GM18861 (cell line): ENCODE data around the gene AGPAT2.
"Not testable (repeated sequence)": the region's sequence is repeated elsewhere in the genome, so short reads cannot be mapped to it uniquely, and the experiment has no call there.

Experiments used
- ATAC-seq: cut with Tn5 transposase; IDR thresholded peaks from one replicate; pipeline ENCODE4 v1.9.1; 2021; ENCODE audit not compliant: unreplicated experiment

AGPAT2 gene

GRCh38 chr9:136720898-136721338 is 33.7 kb upstream of the AGPAT2 start:
- ATAC-seq = no peak

- no peak for ATAC-seq
Measured at GRCh38 chr9:136720251-136720897, 33.1 kb upstream of the AGPAT2 start.

DNA sequence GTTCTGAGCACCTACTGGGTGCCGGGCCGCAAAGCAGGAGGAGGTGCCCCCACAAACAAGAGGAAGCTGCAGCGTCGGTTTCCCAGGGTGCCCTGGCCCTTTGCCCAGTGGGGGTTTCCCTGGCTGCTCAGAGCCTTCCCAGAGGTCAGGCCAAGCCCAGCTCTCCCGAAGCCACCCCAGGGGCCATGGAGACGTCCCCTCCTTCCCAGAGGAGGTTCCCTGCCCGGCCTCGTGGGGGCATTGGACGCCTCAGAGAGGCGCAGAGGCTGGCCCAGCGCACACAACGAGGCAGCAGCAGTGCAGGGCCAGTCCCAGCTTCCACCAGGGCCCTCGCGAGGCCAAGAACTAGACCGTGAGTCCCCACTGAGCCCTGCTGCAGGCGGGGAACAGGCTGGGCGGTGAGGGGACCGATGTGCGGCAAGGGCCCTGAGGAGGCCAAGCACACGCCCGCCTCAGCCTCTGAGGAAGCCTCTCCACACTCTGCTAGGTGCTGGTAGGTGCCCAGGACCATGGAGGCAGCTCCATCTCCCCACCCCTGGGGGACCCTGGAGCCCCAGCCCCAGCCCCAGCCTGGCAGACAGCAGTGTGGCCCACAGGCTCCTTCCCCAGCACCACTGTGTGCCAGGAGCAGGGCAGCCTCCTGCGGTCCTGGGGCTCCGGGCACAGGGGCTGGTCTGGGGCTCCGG is 32.1 kb upstream of the AGPAT2 start:
- ATAC-seq = no peak

DNA sequence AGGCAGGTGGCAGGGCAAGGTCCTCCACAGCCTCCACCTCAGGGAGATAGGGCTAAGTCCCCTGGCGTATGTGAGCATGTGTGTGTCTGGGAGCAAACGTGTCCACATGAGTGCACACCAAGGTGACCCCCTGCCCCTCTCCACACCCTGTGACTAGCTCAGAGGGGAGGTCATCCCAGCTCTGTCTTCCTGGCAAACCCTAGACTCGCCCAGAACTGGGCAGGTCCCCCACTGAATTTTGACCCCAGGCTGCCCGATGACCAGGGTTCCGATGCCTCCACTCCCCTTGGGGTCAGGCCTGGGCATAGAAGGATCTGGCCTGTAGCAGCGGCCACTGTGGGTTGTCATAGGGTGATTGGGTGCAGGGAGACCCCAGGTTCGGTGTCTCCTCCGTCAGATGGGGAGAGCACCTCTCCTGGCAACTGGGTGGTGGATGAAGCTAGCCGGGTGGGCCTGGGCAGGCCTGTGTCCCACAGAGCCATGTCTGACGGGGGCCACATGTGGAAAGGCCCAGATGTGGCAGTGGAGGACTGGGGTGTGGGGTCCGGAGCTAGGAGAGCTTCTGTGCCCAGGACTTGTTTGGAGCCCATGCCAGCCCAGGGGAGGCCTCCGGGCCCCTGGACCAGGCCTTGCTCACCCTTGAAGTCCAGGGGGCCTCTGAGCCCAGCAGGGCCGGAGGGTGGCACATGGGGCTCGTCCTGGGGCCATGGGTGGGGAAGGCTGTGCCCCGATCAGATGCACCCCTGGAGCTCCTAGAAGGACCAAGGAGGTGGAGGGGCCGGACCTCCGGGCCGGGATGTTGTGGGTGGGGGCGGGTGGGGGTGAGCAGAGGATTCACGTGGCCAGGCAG is 31.3 kb upstream of the AGPAT2 start:
- no peak for ATAC-seq

DNA sequence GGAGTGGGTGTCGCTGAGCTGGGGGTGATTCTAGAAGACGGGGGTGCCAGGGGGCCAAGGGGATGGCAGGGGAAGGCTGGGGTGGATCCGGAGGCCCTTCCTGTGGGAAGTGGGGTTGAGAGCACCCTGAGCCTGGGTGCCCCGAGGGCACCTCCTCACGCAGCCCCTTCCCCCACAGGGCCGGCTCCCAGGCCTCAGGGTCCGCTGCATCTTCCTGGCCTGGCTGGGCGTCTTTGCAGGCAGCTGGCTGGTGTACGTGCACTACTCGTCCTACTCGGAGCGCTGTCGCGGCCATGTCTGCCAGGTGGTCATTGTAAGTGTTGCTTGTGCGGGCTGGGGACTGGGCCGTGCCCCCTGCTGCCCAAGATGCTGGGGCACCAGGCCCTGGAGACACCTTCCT is 30.1 kb upstream of the AGPAT2 start:
- ATAC-seq = no peak

DNA sequence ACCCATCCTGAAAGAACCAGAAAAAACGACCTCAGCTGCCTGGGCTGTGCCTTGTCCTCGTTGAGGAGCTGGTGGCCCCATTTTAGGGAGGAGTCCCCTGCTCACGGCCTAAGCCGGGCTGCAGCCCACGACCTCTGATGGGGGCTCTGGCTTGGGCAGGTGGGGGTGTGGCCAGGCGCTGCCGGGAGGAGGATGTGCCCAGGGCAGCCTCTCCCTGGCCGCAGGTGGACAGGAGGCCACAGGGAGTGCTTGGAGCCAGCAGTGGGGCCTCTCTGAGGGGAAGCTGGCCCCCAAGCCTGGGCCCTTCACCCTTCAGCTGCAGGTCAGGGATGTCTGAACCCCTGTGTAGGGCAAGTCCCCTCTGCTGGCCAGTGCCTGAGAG is 27.6 kb upstream of the AGPAT2 start:
- ATAC-seq = no peak

DNA sequence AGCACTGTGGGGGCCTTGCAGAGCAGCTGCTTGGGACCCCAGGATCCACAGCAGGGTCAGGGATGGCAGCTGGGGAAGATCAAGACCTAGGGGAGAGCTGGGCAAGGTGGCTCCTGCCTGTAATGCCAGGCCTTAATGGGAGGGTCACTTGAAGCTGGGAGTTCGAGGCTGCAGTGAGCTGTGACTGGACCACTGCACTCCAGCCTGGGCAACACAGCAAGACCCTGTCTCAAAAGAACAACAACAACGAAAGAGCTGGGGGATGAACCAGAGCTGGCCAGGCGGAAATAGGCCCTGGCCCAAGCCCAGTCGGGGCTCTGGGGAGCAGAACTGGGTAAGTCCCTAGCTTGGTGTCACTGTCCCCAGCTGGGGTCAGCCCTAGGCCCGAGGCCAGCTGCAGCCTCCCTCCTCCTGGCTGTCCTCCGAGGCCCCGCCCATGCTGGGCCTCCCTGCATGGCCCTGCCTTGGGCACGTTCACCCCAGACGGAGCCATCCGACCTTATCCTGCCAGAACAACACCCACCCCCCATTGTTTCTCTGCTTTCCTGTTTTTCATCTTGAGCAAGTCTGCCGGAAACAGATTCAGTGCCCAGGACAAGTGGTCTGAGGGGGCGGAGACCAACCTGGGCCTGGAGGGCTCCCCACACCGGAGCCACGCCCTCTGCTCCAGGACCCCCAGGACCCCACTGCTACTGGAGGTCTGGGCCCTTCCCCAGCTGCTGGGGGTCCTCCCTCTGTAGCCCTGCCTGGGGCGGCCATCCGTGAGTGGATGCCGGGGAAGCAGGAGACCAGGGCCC is 27.0 kb upstream of the AGPAT2 start:
- no peak for ATAC-seq

- ATAC-seq = no peak
Measured at GRCh38 chr9:136713550-136713949, 26.3 kb upstream of the AGPAT2 start.

DNA sequence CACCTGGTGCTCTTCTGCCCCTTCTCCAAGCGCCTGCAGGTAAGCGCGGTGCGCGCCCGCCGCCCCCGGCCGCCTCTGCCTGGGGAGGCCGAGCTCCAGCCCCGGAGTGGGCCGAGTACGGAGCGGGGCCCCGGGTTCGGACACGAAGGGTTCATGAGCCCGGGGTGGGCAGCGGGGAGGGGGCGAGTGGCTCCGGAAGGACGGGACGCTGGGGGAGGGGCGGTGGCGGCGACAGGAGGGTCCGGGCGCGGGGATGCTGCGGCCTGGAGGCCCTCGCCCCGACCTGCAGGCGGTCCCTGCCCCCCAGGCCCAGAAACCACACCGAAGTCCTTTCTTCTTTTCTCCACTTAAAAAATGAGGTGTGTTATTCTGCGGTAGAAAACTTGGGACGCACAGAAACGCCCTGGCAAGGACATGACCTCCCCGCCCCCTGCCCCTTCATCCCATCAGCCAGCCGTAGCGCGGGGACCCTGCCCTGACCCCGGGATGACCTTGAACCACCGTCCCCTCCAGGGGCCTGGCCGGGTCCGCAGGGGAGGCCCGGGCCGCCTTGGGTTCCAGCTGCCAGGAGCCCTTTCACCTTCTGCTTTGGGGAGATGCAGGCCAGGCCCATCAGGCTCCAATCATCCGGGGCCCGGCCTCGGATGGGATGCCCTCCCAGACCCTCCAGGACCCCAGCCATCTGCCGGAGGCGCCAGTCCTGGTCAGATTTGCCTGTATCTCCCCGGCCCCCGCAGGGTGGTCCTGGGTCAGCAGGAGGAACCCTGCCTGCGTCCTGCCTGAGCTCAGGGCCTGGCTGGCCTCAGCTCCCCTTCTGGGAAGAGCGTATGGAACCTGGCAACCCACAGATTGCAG is 25.7 kb upstream of the AGPAT2 start:
- no peak for ATAC-seq

DNA sequence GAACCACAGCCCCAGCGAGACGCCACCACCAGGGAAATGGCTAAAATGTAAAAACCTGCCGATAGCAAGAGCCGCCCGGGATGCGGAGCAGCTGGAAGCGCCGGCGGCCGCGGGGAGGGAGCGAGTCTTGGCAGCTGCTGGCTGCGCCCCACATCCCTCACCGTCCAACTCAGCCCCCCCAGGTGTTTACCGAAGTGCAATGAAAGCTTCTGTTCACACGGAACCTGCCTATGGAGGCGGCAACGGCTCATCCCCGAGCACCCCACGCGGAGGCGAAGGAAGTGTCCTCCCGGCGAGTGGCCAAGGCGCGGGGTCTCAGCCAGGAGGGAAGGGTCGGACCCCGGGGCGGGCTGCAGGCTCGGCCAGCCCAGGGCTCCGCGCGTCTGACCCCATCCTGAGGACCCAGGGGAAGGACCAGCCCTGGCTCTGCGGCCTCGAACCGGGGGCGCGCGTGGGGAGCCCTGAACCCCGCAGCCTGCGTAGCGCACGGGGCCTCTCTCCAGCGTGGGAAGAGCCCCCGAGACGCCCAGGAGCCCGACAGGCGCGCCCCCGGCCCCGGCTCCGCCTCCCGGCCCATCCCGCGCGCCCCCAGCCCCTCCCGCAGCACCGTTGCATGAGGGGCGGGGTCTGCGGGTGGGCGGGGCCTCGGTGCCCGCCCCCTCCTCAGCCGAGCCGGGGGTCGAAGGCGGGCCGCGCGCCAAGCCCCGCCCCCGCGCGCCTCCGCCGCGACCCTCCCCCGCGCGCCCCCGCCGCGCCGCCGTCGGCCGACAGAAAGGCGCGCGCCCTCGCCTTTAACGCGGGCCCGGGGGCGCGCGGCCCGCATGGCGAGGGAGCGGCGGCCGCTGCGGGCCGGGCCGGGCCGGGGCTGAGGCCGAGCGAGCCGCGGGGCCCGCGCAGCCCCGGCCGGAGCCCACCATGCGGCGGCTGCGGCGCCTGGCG is 24.8 kb upstream of the AGPAT2 start, which contains the start of gene DIPK1B:
Gene DIPK1B, plus strand, starts transcription at position 822 of the 939 bp plus-strand sequence. Its CDS starts 94 bp downstream, at position 916.
- no peak for ATAC-seq

DNA sequence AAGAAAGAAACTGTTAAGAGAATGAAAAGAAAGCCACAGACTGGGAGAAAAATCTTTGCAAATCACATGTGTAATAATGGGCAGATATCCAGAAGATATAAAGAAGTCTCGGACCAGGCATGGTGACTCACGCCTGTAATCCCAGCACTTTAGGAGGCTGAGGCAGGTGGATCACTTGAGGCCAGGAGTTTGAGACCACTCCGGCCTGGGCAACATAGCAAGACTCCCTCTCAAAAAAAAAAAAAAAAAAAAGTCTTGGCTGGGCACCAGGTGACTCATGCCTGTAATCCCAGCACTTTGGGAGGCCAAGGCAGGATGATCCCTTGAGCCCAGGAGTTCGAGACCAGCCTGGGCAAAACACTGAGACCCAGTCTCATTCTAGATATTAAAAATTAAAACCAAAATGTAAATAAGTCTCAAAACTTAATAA is 24.0 kb upstream of the AGPAT2 start:
- ATAC-seq = not testable (repeated sequence)

GRCh38 chr9:136710543-136710942 is 23.3 kb upstream of the AGPAT2 start:
- ATAC-seq = no peak

- no peak for ATAC-seq
Measured at GRCh38 chr9:136709454-136710109, 22.3 kb upstream of the AGPAT2 start.

- ATAC-seq = no peak
Measured at GRCh38 chr9:136707849-136708517, 20.7 kb upstream of the AGPAT2 start.

GRCh38 chr9:136707011-136707410 is 19.8 kb upstream of the AGPAT2 start:
- ATAC-seq = no peak

GRCh38 chr9:136705564-136705963 is 18.3 kb upstream of the AGPAT2 start:
- no peak for ATAC-seq

DNA sequence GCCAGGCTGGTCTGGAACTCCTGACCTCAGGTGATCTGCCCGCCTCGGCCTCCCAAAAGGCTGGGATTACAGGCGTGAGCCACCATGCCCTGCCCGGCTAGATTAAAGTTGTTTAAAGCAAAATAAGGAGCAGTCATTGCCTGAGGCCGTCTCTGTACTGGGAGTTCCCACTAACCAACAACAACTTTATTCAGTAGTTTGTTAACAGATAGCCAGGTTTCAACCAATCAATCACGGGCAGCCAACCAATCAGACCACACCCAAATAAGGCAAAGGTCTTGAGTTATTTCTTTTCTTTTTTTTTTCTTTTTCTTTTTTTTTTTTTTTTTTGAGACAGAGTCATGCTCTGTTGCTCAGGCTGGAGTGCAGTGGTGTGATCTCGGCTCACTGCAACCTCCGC is 17.5 kb upstream of the AGPAT2 start:
- ATAC-seq = not testable (repeated sequence)
